ENCODE results near the gene CLDN19.

Gene CLDN19, protein sequence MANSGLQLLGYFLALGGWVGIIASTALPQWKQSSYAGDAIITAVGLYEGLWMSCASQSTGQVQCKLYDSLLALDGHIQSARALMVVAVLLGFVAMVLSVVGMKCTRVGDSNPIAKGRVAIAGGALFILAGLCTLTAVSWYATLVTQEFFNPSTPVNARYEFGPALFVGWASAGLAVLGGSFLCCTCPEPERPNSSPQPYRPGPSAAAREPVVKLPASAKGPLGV

GRCh38 chr1:42739753-42740700, at the start of gene CLDN19:
CLDN19 (minus strand) TSS chr1:42740236; CDS start chr1:42740063, 173 bp downstream.
- DNase-seq (ENCODE audit: low spot score): no peak

DNA sequence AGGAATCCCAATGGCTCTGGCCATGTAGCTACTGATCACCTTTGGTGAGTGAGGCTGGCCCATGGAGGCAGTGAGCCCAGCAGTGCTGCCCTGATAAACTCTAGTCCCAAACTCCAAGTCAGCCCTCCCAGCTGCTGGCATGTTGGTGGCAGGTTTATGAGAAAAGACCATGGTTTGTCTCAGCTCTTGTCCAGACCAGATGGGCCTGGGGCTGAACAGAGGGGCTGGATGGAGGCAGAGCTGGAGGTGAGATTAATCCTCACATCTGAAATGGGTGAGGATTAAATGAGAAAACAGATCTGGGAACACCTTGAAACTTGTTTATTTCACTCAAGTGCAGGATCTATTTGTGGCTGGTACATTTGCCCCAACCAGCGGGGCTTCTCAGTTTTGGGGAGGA, 48.0 kb upstream of the CLDN19 start:
- no peak for DNase-seq (ENCODE audit: low spot score)

DNA sequence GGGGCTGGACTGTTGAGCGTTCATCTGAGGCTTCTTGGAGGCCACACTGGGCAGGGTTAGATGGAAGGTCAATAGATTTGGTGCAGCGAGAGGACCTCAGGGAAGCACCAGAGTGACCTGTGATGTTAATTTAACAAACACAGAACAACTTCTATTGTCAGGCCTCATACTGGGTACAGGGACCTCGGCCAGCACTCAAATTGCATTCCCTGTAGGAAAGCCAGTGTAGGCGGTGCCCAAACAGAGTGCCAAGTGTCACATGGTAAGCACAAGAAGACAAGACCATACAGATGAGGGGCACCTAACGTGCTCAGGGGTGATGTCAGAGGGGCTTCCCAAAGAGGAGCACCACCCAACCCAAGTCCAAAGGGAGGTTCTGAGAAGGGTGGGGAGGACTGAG, 46.1 kb upstream of the CLDN19 start:
- DNase-seq (ENCODE audit: low spot score): no peak

GRCh38 chr1:42784946-42785693, 45.1 kb upstream of the CLDN19 start, which contains the start of gene TMEM269:
TMEM269 (plus strand) TSS chr1:42784991; CDS start chr1:42789894, 4,903 bp downstream.
- peak; percentile 29 for DNase-seq (ENCODE audit: low spot score)

- DNase-seq (ENCODE audit: low spot score): no peak
Observed at GRCh38 chr1:42784547-42784945, 44.5 kb upstream of the CLDN19 start.

DNA sequence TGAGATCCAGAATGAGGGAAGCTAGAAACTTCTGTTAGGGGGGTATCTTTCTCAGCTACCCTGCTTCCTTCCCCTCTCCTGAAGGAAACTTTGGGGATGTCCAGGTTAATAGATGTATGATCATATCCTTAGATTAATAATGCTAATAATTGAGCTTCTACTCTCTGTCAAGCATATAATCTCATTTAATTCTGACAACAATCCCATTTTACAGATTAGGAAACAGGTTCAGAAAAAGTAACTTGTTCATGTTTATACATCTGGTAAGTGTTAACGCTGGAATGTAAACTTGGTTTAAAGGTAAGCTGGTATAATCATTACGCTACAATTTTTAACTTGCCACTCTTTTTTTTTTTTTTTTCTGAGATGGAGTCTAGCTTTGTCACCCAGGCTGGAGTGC, 43.1 kb upstream of the CLDN19 start:
- no peak for DNase-seq (ENCODE audit: low spot score)

DNA sequence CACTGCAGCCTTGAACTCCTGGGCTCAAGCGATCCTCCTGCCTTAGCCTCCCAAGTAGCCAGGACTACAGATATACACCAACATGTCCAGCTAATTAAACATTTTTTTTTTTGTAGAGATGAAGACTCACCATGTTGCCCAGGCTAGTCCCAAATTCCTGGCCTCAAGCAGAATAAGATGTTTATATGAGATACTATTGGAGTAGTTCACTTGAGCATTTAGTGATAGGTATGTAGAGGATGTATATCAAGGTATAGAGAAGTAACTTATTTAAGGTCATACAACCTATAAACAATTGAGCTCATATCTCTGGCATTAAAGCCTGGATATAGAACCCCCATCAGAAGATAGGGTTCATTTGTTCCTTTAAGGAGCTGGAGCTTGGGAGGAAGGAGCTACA, 40.1 kb upstream of the CLDN19 start:
- no peak for DNase-seq (ENCODE audit: low spot score)

GRCh38 chr1:42779725-42780124, 39.7 kb upstream of the CLDN19 start:
- DNase-seq (ENCODE audit: low spot score): no peak

DNA sequence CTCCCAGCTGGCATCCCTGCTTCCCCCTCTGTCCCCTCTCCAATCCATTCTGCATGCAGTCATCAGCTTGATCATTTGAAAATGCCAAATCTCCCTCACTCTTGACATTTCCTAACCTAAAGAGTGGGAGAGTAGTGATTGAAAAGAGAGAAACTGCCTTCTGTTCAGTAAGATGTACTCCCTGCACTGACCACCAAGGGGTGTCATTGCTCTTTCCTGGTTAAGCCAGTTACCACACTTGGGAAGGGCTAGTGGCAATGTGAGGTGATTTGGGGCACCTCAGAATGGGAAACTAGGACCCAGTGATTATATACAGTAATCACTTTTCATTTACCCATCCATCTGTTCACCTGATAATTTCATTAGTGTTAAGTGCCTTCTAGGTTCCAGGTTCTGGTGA, 37.8 kb upstream of the CLDN19 start:
- peak; percentile 23 for DNase-seq (ENCODE audit: low spot score)

- DNase-seq (ENCODE audit: low spot score): no peak
Observed at GRCh38 chr1:42776502-42776901, 36.5 kb upstream of the CLDN19 start.

- no peak for DNase-seq (ENCODE audit: low spot score)
Observed at GRCh38 chr1:42774928-42775526, 35.0 kb upstream of the CLDN19 start.

GRCh38 chr1:42773420-42773819, 33.4 kb upstream of the CLDN19 start:
- no peak for DNase-seq (ENCODE audit: low spot score)

GRCh38 chr1:42769811-42770210, 29.8 kb upstream of the CLDN19 start:
- DNase-seq (ENCODE audit: low spot score): no peak

DNA sequence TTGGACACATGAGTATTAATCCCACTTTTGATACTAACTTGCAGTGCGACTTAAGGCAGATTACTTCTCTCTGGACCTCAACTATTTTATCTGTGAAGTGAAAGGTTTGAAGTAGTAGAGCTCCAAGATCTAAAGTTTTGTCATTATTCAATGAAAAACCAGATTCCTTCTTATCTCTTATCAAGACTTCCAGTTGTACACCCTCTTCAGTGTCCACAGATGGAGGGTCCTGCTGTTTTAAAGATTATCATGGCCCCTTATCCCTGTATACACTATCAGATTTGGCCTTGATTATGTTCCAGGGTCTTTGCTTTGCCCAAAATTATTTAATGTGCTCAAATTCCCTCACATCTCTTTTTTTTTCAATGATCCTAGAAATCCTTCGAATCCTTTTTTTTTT, 28.1 kb upstream of the CLDN19 start:
- DNase-seq (ENCODE audit: low spot score): no peak

GRCh38 chr1:42767510-42768000, 27.5 kb upstream of the CLDN19 start:
- no peak for DNase-seq (ENCODE audit: low spot score)

GRCh38 chr1:42766741-42767509, 26.9 kb upstream of the CLDN19 start, which contains the start of the genes C1orf50 and P3H1:
C1orf50 (plus strand) TSS chr1:42767249; CDS start chr1:42767312, 63 bp downstream.
P3H1 (minus strand) TSS chr1:42767028; CDS start chr1:42766971, 57 bp downstream.
- DNase-seq (ENCODE audit: low spot score): peak; percentile 100

DNA sequence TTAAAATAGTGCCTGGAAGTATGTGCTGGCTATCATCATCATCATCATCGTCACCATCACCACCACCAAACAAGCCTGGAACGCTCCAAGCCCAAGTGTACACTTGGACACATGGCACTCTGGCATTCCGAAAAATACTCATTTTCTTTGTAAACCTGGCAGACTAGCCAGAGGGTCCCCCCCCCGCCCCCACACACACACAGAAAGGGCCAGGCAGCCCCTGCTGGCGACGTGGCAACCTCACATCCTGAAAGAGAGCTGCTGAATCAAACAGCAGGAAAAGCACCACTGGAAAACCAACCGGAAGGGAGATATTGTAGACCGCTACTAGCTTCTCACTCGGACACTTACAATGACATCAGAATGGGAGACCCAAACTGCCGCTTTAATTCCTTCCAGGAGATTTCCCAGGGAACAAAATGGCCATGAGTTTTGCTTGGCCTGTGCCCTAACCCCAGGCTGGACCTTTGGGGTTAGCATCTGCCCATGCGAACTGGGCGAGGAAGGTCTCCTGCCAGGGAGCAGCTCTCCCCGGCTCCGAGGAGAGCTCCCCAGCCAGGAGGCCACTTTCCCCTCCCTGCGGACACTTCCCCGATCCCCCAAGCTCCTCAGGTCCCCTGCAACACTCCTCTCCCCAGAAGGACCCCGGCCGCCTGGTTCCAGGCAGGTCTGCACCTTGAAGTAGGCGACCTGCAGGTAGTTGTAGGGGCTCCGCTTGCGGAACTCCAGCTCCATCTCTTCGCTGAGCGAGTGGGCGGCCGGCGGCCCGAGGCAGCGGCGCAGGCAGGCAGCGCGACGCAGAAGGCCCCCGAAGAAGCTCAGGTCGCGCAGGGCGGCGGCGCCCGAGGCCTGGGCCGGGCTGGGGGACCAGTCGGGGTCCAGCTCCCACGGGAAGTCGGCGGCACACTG, 26.1 kb upstream of the CLDN19 start:
- peak; percentile 26 for DNase-seq (ENCODE audit: low spot score)

DNA sequence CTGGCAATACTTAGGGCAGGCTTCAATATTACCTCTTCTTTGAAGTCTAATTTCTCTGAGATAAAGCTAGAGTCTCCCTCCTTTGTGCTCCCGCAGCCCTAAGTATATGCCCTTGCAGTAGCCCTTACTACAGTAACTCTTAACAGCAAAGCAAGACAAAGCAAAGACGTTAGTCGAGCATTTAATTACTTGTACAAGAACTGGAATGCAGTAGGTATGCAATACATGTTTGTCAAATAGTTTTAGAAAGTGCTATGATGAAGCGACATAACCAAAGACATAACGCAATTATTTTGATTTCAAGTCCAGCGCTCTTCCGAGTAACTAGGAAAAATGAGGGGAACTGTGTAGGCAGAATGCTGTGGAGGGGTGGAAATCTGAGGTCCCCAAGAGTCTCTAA, 25.2 kb upstream of the CLDN19 start:
- no peak for DNase-seq (ENCODE audit: low spot score)

DNA sequence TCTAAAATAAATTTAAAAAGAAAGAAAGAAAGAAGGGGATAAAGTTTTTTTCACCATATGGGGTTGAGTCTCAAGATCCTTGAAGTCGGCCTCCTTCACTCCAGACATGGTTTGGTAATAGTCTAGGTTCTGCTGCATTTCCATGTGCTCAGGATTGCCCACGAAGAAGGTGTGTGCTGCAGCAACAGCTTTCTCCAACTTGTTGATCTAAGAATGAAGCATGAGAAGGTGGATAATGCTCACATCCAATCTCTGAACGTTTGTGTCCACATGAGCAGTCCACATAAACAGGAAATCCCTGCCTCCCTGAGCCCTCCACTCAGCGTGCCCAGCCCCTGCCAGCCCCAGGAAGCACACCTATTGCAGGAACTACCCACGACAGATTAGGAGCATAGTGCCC, 22.2 kb upstream of the CLDN19 start:
- no peak for DNase-seq (ENCODE audit: low spot score)

- no peak for DNase-seq (ENCODE audit: low spot score)
Observed at GRCh38 chr1:42761567-42761966, 21.5 kb upstream of the CLDN19 start.
